ENCODE measurements around the gene GPR179.
"Not testable (repeated sequence)": the region's sequence is repeated elsewhere in the genome, so short reads cannot be mapped to it uniquely, and the experiment has no call there.

The GPR179 gene

DNA sequence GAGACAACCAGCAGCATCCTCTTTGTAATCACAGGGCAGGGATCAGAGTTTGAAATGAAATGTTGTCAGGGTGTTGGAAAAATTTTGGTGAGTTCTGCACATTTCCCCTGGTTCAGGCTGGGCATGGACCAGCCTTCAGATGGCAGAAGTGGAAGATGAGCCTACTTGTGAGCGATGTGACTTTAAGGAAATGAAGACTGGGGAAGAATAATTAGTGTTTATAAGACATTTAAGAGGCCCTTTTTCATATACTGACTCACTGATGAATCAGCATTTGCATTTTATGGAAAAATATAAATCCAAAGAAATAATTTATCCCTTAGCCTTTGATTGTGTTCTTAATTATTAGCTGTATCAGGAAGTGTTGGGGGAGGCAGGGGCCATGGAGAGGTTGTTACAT lies 20.9 kb downstream of the GPR179 start:
- no peak for DNase-seq

DNA sequence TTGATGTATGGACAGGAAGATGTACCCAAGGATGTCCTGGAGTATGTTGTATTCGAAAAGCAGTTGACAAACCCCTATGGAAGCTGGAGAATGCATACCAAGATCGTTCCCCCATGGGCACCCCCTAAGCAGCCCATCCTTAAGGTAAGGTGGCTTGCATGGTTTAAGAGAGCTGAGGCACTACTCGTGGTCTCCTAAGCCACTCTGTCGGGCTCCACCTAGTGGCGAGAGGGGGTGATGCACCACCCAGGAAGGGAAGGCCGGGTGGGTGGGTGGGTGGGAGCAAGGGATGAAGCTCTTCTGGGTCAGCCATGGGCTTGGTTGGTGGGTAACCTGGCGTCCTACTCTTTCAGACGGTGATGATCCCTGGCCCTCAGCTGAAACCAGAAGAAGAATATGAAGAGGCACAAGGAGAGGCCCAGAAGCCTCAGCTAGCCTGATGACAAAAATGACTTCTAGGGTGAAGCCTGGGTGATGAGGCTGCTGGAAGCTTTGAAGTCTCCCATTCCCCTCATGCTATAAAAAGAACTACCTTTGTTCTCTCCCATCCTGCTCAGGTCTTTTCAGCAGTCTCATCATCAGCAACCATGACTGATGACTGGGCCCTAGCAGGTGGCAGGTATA lies 21.5 kb downstream of the GPR179 start:
- DNase-seq = peak; percentile 25

- DNase-seq = no peak
Observed at GRCh38 chr17:38320482-38320881, 23.3 kb downstream of the GPR179 start.

DNA sequence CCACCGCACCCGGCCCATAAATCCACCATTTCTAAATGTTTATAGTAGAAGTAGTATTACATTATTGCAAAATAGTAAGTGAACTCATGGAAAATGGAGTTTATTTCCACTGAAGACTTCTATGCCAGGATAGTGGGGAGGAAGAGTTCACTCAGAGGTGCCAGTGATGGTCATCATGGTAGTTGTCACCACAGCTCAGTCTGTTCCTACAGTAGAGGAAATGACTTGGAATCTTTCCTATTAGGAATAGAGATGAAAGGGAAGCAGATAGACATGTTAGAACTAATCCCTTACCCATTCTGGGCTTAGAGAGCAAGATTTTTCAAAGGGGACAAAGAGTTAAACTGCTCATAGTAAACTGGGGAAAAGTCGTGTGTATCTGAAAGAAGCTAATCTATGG lies 26.7 kb downstream of the GPR179 start:
- DNase-seq = no peak

DNA sequence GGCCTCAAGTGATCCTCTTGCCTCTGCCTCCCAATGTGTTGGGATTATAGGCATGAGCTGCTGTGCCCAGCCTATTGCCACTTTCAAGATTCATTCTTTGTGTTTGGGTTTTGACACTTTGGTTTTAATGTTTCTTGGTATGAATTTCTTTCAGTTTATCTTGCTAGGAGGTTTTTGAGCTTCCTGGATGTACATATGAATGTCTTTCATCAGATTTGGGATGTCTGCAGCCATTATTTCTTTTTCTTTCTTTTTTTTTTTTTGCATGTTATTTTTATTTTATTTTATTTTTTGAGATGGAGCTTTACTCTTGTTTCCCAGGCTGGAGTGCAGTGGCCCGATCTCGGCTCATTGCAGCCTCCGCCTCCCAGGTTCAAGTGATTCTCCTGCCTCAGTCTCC lies 28.3 kb downstream of the GPR179 start:
- no peak for DNase-seq

DNA sequence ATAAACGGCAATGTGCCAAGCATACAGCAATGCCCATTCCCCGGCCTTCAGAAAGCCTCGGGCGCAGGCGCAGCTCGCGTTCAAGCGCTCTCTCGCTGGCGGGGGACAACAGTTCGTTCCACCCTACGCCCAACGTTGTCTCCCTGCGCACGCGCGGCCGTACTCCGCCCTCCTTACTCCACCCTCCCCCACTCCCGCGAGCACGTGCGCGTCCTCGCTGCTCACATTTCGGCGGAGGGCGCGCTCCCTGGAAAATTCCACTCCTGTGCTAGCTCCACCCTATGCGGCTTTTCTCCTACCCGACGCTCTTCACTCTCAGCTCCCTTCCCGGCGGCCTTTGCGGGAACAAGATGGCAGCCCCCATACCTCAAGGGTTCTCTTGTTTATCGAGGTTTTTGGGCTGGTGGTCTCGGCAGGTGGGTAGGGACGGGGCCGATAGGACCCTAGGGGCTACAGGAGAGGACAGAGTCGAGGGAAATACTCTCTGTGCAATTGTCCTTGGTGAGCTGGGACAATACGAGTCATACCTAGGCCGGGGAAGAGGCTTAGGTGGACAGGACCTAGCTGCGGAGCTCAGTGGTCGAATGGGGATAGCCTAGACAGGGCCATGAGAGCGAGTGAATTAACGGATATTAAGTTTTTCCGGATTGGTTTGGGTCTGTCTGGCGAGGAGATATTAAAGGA lies 46.8 kb downstream of the GPR179 start, which contains the start of gene MRPL45:
Gene MRPL45, plus strand, starts transcription at position 335 of the 684 bp plus-strand sequence. Its CDS starts 16 bp downstream, at position 351.
- DNase-seq = peak; percentile 96

- not testable (repeated sequence) for DNase-seq
Observed at GRCh38 chr17:38295602-38296365, 48.0 kb downstream of the GPR179 start.

GRCh38 chr17:38289760-38290159 lies 54.0 kb downstream of the GPR179 start:
- not testable (repeated sequence) for DNase-seq

DNA sequence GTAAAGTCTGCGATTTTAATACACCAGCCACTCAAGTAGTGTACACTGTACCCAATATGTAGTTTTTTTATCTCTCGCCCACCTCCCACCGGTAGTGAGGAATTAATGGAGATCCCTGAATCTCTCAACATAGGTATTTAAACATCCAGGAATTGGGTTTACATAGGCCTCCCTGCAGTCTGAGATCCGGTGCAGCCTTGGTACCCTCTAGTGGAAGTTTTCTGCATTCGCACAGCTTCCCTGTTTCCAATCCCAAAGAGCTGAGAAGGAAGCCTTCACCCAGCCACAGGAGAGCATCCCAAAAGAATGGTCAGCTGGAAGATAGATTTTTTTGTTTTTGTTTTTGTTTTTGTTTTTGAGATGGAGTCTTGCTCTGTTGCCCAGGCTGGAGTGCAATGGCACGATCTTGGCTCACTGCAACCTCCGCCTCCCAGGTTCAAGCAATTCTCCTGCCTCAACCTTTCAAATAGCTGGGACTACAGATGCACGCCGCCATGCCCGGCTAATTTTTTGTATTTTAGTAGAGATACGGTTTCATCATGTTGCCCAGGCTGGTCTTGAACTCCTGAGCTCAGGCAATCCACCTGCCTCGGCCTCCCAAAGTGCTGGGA lies 55.4 kb downstream of the GPR179 start:
- peak; percentile 27 for DNase-seq

GRCh38 chr17:38286501-38287091 lies 57.2 kb downstream of the GPR179 start:
- DNase-seq = peak; percentile 90

- DNase-seq = not testable (repeated sequence)
Observed at GRCh38 chr17:38285994-38286393, 57.8 kb downstream of the GPR179 start.
